NCI-H460 (cell line): ENCODE data around the gene ST3GAL2. TPM values are rescaled to one million over a fixed set of nuclear protein-coding genes. Genes with fewer than 3 reads are reported as not detected.
"Not testable (repeated sequence)": the region's sequence is repeated elsewhere in the genome, so short reads cannot be mapped to it uniquely, and the experiment has no call there.

Experiments
- DNase-seq: peaks from one replicate; pipeline ENCODE4 v3.0.0-alpha.2; 2016; ENCODE audit warnings: low read depth; ENCODE audit errors: extremely low read depth
- total RNA-seq: library from RNA; depleted of rRNA; stranded (reverse); fragments of >200 nt; shearing (Covaris generic); gene quantifications from 2 replicates; pipeline ENCODE4 v1.2.3, GENCODE V29; 2014

The ST3GAL2 gene
- total RNA-seq, 1 experiment from 2014 or later: 10.6 TPM

DNA sequence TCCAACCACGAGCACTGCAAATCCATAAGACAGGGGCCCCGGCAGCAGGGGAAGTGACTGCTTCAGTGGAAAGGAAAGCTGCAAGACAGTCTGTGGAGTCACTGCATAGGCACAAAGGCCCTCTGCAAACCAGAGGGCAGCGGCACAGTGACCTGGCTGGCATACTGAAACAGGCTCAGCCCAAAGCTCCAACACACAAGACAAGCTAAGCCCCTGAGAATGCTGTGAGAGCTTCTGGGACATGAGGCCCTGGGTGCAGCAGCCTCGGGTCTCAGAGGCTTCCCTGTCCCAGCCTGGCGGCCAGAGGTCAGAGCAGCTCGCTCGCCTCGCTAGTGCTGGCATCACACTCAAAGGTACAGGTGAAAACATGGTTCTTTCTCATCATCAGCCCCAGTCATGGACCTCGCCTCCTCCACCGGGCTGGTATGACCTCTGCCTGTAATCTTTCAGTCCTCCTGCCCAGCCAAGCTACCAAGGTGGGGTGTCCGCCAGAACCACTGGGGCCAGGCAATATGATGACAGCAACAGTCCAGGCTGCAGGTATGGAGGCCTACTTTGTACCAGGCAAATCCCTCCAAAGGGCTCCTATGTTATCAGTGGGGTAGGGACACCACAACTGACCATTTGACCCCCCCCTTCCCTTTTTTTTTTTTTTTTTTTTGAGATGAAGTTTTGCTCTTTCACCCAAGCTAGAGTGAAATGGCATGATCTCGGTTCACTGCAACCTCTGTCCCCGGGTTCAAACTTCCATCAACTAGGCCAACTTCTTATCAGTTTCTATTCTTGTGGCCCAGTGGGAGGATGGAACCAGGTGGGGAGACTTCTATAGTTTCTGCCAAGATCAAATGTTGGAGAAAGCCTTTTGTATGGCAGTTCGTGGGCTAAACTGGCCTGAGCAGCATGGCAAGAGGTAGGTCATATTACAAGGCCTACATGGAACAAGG is 19.2 kb downstream of the ST3GAL2 start:
- no peak for DNase-seq

- no peak for DNase-seq
Measured at GRCh38 chr16:70418993-70419318, 19.9 kb downstream of the ST3GAL2 start.

GRCh38 chr16:70418274-70418992 is 20.5 kb downstream of the ST3GAL2 start:
- no peak for DNase-seq

DNA sequence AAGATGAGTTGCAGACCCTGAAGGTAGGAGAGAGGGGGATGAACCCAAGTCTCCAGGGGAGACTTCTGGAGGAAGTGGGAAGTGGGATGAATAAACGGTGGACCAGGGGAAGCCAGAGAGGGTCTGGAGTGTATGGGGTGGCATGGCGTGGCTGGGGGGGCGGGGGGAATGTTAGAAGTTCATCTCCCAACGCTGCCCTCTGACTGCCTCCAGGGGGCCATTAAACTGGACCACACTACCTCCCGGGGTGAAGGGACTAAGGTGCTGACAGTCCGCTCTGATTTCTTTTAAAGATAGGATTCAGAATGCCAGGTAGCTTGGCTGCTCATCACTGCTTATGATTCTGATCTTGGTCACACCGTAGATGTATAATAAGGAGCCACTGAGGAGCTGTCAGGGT is 21.2 kb downstream of the ST3GAL2 start:
- DNase-seq: no peak

DNA sequence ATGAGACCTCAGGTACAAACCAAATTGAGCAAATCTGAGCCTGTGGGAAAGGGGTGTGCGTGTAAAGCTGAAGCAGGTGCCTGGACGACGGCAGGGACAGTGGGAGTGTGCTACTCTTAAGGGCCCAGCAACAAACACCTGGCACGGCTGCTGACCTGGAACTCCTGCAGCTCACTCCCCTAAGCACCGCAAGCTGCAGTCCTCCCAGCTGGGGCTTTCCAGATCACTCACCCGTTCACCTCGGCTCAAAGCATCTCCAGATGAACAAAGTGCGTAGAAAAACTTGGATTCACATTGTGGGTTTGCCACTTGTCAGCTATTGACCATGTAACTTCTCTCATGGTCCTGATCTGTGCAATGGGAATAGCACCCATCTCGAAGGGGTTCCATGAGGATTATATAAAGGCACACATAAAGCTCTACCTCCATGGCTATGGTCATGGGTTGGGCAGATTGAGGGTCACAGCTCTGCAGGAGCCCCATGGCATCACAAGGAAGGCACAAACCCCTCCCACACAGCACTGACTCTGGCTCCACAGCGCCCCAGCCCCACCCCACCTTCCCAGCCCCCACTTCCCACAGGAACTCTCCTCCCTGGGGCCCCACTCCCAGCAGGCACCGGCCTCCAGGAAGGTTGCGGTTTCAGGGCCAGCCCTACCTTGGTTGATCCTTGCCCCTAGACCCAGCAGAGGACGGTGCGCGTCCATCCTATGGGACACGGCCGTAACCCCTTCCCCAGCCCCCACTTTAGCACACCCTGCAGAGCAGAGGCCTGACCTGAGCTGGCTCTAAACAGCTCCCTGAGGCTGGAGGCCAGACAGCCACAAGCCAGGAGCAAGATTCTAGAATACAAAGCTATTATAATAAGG is 21.9 kb downstream of the ST3GAL2 start:
- no peak for DNase-seq

DNA sequence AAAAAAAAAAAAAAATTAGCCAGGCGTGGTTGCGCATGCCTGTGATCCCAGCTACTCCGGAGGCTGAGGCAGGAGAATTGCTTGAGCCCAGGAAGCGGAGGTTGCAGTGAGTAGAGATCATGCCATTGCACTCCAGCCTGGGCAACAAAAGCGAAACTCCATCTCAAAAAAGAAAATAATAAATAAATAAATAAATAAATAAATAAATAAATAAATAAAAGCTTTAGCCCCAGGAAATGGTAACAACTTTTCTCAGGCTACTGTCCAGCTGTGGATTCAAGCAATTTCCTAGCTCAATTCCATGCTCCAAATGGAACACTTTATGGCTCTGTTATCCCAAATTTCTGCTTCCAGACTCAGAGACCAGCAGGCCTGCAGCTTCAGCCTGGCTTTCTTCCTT is 25.3 kb downstream of the ST3GAL2 start:
- DNase-seq: not testable (repeated sequence)

GRCh38 chr16:70412385-70412784 is 26.5 kb downstream of the ST3GAL2 start:
- DNase-seq: no peak

DNA sequence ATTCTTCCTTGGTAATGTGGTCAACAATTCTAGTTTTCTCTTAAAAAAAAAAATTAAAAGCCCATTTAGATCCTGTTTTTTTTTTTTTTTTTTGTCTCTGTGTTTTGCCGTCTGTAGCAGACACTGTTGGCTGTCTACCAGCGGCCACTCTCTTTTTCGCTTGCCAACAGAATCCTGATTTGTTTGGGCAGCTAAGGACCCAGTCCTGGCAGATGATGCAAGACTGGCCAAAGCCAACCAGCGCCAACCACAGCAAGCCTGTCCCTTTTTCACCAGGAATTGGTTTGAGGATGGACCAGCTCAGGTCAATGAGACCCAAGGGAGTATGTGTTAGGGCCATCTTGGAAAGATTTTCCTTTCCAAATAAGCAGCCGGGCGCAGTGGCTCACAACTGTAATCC is 28.2 kb downstream of the ST3GAL2 start:
- DNase-seq: no peak

GRCh38 chr16:70407811-70408274 is 31.1 kb downstream of the ST3GAL2 start:
- DNase-seq: no peak

- not testable (repeated sequence) for DNase-seq
Measured at GRCh38 chr16:70406104-70406503, 32.8 kb downstream of the ST3GAL2 start.

DNA sequence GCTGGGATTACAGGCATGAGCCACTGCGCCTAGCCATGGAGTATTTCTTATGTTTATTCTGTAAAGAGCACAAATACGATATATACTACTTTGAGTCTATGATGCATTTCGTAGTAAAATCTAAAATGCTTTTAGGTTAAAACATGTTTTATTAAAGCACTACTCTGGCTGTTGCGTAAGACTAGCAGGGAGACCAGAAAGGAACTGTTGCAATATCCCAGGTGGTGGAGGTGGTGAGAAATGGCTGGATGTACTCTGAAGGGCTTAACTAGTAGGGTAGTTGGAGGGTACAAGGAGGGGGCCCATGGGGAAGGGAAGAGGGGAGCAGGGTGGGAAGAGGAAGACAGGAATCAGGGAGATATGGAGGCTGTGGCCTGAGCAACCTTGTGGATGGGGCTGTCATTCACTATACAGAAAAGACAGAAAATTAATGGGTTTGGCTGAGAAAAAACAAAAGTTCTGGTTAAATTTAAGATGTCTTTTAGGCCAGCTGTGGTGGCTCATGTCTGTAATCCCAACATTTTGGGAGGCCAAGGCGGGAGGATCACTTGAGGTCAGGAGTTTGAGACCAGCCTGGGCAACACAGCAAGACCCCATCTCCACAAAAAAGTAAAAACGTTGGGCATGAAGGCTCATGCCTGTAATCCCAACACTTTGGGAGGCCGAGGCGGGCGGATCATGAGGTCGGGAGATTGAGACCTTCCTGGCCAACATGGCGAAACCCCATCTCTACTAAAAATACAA is 35.8 kb downstream of the ST3GAL2 start:
- no peak for DNase-seq

GRCh38 chr16:70399951-70400350 is 38.9 kb downstream of the ST3GAL2 start:
- DNase-seq: no peak

DNA sequence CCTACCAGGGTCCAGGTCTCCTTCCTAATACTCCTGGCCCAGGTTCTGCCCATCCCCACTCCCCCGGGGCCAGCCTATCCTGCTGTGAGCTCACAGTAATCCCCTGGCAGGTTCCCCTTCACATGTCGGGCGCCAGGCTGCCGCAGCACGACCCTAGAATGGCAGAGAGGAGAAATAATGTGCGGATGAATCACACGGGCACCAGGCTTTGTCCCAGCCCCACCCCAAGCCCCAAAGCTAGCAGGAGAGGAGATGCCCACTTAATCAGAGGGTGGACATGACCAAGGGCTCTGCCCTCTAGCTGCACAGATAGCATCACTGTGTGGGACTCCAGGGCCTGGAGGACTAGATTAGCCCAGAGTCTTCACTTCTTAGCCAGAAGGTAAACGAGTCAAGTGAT is 39.5 kb downstream of the ST3GAL2 start:
- DNase-seq: no peak

- no peak for DNase-seq
Measured at GRCh38 chr16:70398177-70398743, 40.6 kb downstream of the ST3GAL2 start.

DNA sequence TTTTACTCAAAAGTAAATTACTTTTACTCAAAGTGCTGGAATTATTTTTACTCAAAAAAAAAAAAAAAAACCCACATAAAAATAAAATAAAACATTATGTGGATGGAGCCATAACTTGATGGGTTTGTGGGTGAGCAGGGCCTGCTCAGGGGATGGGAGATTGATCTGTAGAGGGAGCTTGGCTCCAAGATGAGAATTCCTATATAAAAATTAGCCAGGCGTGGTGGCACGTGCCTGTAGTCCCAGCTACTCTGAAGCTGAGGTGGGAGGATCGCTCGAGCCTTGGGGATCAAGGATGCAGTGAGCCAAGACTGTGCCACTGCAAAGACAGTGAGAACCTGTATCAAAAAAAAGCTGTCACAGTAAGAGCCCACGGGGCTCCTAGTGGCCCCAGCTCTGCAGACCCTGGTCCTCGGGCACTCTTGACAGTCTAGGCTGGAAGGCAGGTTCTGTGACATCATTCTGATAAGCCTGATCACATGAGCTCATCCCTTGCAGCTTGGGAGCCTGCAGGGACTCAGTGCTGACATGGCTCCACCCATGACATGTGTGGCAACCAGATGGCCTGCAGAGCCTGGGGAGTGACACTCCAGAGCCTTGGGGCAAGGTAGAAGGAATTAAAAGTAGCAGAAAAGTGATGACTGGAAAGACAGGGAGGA is 42.5 kb downstream of the ST3GAL2 start:
- DNase-seq: no peak

DNA sequence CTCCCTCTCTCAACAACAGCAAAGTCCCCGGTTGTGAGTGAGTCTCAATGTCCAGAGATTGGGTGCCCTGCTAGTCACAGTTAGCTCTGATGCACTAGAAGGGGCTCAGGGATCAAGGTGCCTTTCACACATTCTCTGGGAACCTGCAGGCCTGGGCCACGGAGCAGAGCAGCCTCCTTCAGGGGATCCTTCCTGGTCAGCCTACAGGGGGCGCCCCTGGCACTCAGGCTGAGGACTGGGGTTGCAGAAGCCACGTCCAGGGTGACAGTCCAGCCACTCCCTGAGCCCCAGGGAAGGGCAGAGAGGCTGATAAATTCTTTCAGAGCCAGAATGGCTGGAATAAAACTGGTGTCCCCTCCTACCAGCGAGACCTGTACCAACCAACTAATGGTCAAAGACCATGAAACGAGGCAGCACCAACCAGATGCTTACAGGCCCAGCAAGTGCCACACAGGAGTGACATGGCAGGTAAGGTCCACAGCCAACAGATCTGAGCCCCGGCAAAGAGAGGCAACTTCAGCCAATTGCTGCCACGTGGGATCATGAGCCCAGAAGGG is 43.5 kb downstream of the ST3GAL2 start:
- DNase-seq: peak; percentile 52

DNA sequence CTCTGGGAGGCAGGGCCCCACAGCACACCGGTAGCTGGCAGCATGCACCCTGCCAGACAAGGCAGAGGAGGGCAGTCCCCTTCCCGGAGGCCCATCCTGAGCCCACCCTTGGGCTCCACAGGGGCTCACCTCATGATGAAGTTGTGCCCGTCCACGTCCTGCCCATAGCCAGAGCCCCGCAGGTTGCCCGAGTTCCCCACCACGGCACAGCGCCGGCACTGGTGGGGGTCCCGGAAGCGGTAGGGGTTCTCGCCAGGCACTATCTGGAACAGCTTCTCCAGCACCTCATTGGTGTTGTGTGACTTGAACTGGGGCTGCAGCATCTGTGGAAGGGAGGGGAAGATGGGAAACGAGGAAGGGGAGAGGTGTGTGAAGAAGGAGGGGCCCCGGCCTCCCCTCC is 44.0 kb downstream of the ST3GAL2 start:
- DNase-seq: no peak

- DNase-seq: no peak
Measured at GRCh38 chr16:70393662-70394061, 45.2 kb downstream of the ST3GAL2 start.

DNA sequence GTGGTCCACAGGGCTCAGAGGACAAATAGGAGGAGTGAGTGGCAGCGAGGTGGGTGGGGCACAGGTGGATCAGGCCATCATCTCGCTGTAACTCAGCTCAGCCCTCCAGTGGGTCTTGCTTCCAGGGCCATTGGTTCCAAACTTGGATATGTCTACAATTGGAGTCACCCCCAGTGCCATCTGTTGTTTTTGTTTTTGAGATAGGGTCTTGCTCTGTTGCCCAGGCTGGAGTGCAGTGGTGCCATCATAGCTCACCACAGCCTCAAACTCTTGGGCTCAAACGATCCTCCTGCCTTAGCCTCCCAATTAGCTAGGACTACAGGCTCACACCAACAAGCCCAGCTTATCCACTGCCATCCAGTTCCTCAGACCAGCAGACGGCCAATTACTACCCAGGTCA is 46.3 kb downstream of the ST3GAL2 start:
- DNase-seq: no peak
